WTC11 (cell line): ENCODE results near the gene CALML3.

Experiments used
- CTCF ChIP-seq: fragments of 200-600 bp; IDR thresholded peaks from 2 replicates; pipeline ENCODE4 v1.8.0; 2022; ENCODE audit warnings: antibody characterized with exemption
- EMX1 ChIP-seq: fragments of 250-450 bp; sonication (Bioruptor Pico); IDR thresholded peaks from 2 replicates; pipeline ENCODE4 v1.8.0; 2021; ENCODE audit warnings: mild to moderate bottlenecking
- JUN ChIP-seq: sonication (generic); formaldehyde crosslinking; IDR thresholded peaks from 2 replicates; pipeline ENCODE4 v1.8.0; 2023; ENCODE audit warnings: mild to moderate bottlenecking, missing genetic modification reagents
- MAX ChIP-seq: sonication (generic); formaldehyde crosslinking; IDR thresholded peaks from 2 replicates; pipeline ENCODE4 v1.8.0; 2022; ENCODE audit warnings: mild to moderate bottlenecking, missing genetic modification reagents
- RORB ChIP-seq: fragments of 250-450 bp; sonication (Bioruptor Pico); IDR thresholded peaks from 2 replicates; pipeline ENCODE4 v1.9.0; 2021; ENCODE audit warnings: mild to moderate bottlenecking
- ZNF423 ChIP-seq: fragments of 250-450 bp; sonication (Bioruptor Pico); IDR thresholded peaks from 2 replicates; pipeline ENCODE4 v2.1.2; 2022; ENCODE audit warnings: mild to moderate bottlenecking, moderate library complexity

GRCh38 chr10:5511231-5511884 is 13.4 kb upstream of the CALML3 start:
- TF ChIP-seq EMX1 (CRISPR knock-in tag) (no peak), MAX (CRISPR knock-in tag) (no peak), ZNF423 (CRISPR knock-in tag) (no peak), JUN (CRISPR knock-in tag) (no peak), CTCF (no peak), RORB (CRISPR knock-in tag) (no peak)
